Hepatic stellate cell (primary cell): ENCODE measurements around the gene PTH1R.

Experiments used
- DNase-seq: peaks from one replicate; pipeline ENCODE4 v3.0.0; 2011; ENCODE audit warnings: low spot score

The PTH1R gene

DNA sequence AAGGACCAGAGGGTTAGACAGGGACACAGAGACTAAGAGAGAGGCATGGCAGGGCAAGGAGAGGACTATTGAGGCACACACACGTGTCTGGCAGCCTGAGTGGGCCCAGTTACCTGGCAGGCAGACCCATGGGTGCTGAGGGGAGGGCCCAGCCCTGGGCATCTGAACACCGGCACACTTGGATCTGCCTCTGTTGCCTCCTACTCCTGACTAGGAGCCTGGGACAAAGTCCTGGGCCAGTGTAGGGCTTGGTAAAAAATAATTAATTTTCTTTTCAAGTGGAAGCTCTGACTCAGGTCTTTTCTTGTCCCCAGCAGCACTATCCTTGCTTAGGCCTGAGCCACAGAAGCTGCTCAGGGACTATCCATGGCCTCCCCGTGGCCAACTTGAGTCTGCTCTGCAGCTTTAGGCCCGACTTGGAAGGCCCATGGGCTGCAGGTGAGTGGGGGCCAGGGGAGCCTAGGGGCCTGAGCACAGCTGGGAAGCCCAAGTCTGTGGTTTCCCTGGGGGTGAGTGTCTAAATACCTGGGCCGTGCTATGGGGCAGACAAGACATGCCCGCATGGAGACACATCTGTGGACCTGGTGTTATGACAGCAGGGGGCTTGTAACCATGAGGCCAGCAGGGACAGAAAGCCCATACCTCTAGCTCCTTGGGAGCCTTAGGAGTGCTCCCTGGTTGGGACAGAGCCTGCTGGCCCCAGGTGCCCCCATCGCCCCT is at the start of gene PTH1R:
Gene PTH1R, plus strand, starts transcription at position 316 of the 720 bp plus-strand sequence. CDS start 5,839 bp downstream, outside the sequence.
- DNase-seq = no peak

DNA sequence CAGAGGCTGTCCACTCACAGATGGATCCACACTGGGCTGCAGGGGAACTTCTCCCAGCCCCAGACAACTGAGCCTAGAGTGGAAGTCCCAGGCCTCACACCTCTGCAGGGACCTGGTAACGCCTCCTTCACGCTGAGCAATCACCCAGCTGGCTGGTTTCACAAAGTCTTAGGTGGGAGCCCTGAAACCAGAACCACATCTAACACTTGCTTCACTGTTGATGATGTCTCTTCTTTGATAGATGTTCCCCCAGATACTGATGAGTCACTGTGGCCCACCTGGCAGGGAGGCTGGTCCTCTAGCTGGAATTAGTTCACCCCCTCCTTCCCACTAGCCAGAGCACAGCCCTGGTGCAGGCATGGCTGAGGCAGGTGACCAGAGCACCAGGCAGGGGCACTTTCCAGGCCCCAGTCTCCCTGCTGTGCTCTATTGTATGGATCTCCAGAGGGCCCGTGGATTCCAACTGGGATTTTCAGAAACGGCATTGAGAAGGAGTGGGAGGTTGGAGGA is 47.8 kb upstream of the PTH1R start:
- DNase-seq = no peak

DNA sequence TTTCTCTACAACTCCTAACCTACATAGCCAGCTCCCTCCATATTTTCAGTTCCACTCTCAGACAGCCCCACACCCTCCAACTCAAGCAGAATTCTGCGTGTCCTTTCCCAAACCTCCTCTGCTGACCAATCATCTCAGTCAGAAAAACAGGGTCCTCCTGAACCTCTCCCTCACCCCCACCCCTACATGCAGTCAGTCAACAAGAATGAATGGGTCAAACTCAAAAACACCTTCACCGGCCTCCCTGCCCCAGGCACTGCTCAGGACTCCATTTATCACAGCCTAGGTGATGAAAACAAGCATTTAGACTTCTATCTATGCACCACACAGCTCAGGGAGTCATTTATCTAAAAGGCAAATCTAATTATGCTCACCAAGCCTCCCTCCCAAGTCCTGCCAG is 46.7 kb upstream of the PTH1R start:
- DNase-seq = no peak

DNA sequence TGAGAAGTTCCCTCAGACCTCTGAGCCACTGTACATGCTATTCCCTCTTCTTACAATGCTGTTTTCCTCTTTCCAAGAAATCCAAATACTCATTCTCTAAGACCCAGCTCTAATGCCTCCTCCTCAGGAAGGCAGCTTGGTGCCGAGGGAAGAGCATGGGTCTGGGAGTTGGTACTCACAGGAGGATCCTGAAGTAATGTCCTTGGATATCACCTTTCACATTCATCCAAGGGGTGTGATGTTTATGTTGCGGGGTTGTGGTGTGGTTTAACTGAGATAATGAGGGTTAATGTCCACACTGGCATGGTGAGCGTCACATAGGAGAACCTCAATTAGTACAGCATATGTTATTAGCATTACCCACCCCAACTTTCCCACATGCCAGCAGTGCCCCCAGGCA is 46.2 kb upstream of the PTH1R start:
- DNase-seq = no peak

DNA sequence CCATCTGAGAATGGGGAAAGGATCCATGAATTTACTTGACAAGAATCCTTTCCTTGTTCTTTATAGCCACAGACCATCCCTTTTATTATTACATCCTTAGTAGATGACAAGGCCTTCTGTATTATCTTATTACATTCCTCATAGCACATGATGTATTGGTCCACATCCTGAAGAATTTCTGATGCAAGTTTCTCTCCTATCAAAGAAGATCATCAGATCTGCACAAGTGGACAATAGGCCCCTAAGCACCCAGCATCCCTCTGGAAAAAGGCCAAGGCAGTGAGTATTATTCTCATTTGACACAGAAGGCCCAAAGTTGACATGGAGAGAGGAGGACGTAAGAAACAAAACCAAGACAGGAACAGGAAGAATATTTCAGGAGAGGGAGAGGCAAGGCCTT is 45.7 kb upstream of the PTH1R start:
- DNase-seq = no peak

DNA sequence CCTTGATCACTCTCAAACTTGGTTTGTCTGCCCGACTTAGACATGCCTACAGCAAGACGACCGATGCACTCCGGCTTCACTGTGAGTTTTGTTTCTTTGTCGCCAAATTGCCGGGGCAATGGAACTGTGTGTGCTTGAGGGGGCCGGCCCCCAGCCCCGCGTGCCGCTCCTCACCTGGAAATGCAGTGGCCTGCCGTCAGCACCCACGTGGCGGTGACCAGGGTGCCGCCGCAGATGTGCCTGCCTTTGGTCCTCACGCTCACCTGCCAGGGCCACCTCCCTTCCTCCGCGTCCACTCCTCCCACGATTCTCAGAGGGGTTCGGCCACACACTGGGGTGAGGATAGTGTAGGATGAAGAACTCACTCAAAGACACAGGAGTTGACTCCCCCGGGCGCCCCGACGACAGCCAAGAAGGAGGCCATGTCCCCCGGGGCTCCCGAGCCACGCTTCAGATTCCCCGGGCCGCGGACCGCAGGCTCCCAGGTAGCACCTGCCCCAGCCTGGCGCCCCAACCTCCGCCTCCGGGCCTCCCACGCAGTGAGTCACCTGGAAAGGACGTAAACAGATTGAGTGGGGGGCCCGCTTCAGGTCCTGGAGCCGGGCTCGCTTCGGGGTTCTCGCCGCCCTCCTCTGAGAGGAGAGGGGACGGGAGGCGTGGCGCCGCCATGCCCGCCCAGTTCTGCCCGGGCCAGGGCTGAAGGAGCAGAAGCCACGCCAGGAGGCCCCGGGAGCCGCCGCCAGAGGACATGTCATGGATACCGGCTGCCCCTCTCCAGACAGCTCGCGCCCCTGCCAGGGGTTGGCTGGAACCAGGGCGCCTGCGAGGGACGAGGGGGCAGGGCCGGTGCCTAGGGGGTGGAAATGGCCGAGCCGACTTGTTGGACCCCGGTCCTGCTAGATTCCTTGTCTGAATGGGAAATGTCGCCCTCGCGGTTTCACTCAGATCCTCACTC is 43.9 kb upstream of the PTH1R start:
- no peak for DNase-seq

DNA sequence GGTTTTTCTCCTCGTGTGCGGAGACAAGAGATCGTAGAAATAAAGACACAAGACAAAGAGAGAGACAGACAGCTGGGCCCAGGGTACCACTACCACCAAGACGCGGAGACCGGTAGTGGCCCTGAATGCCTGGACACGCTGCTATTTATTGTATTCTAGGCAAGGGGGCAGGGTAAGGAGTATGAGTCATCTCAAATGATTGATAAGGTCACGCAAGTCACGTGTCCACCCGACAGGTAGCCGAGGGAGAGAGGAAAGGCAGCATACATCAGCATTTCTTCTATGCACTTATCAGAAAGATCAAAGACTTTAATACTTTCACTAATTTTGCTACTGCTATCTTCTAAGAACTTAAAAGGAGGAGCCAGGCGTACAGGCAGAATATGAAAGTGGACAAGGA is 42.5 kb upstream of the PTH1R start:
- DNase-seq = no peak

DNA sequence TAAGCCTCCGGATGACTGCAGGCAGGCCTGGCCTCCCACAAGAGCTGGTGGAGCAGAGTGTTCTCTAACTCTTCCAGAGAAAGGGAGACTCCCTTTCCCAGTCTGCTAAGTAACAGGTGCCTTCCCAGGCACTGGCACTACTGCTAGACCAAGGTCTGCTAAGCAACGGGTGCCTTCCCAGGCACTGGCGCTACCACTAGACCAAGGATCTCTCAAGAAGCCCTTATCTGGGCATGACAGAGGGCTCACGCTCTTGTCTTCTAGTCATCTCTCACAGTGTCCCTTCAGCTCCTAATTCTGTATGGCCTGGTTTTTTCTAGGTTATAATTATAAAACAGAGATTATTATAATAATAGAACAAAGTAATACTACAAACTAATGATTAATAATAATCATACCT is 42.0 kb upstream of the PTH1R start:
- no peak for DNase-seq

DNA sequence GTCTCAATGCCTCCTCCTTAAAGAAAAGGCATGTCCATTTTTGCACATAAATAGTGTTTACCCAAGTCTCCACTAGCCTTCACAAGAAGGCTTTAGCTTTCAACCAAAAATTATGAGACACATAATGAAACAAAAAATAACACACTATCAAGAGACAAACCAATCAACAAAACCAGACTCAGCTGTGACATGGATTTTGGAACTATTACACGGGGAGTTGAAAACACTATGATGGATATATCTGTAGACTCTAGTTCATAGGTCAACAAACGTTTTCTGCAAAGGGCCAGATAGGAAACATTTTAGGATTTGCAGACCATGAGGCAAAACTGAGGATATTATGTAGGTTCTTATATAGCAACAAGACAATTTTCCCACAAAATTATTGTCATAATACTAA is 39.2 kb upstream of the PTH1R start:
- DNase-seq = no peak

DNA sequence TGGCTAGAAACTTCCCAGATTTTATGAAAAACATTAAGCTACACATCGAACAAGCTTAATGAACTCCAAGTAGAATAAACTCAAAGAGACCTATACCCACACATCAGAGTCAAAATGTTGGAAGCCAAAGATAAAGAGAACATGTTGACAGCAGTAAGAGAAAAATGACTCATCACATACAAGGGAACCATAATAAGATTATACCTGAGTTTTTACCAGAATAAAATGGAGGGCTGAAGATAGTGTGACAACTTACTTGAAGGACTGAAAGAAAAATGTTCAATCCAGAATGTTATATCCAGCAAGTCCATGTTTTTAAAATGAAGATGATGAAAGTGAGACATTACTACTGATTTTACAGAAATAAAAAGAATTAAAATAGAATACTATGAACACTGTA is 37.0 kb upstream of the PTH1R start:
- no peak for DNase-seq

DNA sequence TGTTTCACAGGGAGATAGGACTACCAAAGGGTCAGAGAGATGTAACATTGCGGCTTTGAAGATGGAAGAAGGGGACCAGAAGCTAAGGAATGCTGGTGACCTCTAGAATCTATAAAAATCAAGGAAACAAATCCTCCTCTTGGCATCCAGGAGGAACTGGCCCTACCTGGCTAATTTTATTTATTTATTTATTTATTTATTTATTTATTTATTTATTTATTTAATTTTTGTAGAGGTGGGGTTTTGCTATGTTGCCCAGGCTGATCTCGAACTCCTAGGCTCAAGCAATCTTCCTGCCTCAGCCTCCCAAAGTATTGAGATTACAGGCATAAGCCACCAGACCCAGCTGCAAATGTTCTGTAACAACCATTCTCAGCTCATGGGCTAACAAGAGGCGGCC is 34.0 kb upstream of the PTH1R start:
- no peak for DNase-seq

DNA sequence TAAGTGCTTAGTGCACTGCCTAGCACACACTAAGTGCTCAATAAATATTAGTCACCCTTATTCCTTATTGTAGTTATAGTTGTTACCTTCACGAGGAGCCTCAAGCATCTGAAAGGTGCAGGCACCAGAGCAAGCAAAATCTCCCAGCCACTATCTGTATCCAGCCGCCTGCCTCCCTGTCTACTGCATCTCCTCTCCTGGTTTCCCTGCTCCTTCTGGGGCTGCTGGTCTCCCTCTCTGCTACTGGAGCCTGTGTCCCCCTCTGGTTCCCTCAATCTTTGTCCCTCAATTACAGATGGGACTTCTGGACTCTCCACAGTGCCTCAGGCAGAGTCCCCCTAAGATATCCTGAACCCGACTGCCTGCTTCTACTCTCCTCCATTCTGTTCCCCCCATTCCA is 33.1 kb upstream of the PTH1R start:
- no peak for DNase-seq

DNA sequence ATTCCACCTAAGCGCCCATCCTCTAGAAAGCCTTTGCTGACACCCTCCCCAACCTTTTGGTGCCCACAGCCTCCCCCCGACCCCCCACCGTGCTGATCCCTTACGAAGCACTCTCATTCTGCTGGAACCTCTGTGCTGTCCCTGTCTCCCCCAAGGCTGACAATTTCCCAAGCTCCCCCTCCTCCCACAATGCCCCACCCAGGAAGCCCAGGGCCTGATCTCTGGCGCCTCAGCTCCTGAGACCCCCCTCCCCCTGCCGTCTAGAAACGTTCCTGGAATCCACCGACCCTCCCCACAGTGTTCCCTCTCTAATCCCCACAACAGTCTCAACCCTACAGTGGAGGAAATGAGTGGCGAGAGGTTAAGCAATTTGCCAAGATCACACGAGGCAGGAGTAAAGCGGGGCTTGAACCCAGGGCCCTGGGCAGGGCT is 32.6 kb upstream of the PTH1R start:
- DNase-seq = no peak

DNA sequence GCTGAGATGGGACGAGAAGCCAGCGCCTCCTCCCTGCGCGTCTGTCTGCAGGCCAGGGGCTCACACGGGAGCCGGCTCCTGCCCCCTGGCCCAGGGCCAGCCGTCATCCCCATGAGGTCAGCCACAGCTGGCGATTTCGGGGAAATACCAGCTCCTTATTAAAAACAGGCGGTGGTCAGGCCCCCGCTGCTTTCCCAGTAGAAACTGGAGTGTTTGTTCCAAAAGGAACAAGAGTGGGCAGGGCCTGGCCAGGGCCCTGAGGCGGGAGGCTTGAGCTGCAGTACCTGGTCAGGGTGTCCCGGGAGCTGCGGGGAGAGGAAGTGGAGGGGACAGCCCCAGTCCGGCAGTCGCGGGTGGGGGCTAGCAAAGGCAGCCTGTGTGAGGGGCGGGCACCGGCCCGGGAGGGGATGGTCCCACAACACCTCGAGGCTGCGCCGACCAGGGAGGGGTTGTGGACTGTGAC is 32.1 kb upstream of the PTH1R start:
- DNase-seq = peak; percentile 50

DNA sequence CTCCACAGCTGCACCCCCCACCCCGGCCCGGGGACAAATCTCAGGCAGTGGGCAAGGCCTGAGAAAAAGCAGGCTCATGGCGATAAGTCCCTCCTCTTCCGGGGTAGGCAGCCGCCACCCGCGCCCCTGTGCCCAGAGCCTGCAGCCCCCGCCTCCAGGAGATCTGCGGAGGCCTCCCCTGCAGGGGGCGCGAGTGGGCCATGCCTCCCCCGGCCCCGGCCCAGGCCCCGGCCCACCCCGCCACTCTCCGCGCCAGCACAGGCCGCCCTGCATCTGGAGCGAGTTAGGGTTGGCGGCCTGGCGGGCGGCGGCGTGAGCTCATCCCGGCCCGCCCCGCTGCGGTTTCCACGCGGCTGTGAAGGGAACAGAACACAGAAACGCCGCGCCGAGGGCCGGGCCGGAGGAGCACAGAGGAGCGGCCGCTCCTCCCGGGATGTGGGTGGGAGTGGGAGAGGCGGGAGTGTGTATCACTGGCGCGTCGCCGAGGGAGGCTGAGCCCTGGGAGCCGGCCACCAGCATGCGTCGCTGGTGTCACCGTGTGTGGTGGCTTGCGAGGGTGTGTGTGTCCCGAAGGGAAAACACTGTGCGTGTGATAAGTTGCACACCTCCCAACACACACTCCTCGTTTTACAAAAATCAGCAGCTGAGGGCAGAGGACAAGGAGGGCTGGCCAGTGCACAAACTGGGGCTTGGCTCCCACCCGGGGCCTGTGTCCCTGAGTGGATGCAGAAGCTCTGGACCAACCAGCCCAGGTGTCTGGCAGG is 31.5 kb upstream of the PTH1R start:
- DNase-seq = peak; percentile 75

DNA sequence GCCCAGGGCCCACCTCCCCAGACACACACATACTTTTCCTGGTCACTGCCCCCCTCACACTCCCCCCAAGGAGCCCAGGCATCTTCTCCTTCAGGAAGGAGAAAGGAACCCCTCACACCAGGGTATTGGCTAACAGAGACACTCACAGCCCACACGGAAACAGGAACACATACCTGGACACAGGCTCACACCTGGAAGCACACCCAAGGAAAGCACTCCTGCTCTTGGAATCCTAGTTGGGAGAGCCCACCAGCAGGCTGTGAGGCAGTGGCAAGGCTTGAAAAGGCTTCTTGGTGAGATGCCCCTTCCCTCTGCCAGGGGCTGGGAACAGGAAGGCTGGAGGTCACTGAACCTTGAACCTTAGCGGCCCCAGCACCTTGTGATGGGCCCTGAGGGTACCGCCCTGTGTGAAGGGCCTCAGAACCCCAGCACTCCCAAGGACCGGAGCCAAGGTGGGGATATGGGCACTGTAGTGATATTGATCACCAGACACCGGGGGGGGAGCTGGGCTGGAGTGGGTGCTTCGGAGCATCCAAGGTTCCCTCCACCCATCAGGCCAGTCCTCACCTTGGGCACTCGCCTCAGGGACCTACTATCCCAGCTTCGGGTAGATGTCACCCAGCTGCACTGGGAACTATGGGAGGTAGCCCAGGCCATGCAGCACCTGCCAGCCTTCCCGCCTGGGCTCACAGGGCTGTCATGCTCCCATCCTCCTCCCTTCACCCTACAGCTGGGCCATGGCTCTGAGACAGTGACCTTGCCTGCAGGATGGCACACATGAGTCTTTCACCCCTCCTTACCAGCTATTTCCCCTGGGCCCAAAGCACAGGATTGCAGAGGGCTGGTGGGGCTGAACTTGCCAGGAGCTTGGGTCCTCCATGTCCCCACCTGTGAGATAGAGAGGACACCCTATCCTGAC is 30.6 kb upstream of the PTH1R start:
- DNase-seq = no peak

DNA sequence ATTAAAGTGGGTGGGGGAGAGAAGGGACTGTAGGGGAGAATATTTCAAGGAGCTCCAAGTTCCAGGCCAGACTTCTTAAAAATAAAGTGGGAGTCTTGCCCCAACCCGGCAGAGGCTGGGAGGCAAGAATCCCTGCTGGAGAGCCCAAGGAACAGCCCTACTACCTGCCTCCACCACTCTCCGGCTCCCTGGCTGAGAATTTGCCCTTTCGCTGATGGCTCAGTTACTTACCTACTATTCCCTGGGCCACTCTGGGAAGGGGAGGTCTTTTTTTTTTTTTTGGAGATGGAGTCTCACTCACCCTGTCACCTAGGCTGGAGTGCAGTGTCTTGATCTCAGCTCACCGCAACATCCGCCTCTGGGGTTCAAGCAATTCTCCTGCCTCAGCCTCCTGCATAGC is 29.8 kb upstream of the PTH1R start:
- DNase-seq = no peak

DNA sequence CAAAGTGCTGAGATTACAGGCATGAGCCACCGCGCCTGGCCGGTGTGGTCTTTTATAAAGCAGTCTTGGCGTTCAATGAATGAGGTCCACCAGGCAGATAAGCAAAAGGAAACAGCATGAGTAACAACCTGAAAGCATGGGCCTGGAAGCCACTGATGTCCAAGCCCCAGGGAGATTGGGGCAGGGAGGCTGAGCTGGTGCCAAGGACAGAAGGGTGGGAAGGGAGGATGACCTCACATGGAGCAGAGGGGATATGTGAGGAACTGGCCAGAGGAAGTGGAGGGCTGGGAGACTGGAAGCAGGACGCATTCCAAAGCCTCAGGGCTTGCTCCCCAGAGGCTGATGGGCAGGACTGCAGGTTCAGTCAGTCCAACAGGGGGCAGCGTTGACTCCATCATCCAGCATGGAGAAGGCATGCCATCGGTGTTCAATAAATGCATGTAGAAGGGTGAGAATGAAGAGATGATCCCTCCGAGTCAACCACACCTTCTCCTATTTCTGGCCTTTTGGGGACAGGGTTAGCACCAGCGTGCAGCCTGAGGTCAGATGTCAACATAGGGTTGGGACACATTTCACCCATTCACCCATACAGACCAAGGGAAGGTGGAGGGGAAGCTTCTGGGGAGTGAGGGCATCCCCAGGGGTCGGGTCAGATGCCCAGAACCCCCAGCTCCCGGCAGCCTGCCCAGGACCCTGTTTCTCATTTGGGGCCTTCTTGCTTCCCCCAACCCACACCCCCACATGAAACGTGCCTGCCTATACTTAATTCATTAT is 29.1 kb upstream of the PTH1R start:
- DNase-seq = peak; percentile 66

DNA sequence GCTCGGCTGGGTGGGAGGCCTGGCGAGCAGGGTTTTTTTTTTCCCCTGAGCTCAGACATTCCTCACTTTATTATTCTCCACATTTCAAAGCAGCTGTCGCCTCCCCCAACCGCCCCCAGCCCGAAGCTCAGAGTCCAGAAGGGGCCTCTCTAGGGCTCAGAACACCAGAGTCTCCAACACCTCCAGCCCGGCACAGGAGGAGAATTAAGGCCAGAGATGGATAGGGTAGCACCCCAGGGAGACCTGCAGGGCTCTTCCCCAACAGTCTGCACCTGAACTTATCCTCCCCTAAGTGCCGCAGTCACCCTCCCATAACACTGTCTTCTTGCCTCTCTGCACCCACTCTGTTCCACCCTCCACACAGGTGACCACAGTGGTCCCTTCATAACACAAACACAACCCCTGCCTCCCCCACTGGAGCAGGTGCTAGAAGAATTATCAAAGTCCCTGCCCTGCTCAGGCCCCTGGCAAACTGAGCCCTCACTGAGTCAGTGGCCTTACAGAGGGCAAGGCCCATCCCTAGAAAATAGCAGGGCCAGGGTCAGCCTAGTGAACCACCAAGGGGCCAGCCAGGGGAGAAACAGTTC is 28.4 kb upstream of the PTH1R start:
- no peak for DNase-seq
